ENCODE results near the gene MYBPC2. TPM values are rescaled to one million over a fixed set of nuclear protein-coding genes. Genes with fewer than 3 reads are reported as not detected.
"Not testable (repeated sequence)": the region's sequence is repeated elsewhere in the genome, so short reads cannot be mapped to it uniquely, and the experiment has no call there.

The MYBPC2 gene
- total and polyA plus RNA-seq, 2 donors (not counting 1 experiment from before 2014, with no cell fraction given): 1.1 to 1.7 TPM

DNA sequence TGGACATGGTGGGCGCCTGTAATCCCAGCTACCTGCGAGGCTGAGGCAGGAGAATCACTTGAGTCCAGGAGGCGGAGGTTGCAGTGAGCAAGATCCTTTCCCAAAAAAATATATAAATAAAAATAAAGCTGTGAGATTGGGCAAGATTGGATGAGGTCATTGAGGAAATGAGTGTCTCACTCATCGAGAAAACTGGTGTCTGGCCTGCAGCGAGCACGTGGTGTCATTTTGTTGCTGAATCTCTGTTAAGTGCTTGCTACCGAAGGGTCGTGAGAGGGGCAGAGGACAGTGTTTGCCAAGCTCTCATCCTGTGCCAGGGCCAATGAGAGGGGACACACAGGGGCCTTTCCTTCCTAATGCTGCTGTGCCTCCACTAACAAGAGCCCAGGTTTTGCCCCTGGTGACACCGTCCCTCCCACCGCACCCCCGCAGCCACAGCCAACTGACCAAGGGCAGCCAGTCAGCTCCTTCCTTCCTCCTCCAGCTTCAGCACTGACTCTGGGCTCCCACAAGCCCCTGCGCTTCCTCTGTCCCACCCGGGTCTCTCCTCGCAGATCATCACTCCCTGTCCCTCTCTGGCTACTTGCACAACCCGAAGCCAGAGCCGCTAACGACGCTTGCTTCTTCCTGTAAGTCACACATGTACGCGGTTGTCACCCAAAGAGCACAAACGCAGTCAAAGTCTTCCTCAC lies 45.4 kb upstream of the MYBPC2 start:
- TF ChIP-seq, protein P1, sequence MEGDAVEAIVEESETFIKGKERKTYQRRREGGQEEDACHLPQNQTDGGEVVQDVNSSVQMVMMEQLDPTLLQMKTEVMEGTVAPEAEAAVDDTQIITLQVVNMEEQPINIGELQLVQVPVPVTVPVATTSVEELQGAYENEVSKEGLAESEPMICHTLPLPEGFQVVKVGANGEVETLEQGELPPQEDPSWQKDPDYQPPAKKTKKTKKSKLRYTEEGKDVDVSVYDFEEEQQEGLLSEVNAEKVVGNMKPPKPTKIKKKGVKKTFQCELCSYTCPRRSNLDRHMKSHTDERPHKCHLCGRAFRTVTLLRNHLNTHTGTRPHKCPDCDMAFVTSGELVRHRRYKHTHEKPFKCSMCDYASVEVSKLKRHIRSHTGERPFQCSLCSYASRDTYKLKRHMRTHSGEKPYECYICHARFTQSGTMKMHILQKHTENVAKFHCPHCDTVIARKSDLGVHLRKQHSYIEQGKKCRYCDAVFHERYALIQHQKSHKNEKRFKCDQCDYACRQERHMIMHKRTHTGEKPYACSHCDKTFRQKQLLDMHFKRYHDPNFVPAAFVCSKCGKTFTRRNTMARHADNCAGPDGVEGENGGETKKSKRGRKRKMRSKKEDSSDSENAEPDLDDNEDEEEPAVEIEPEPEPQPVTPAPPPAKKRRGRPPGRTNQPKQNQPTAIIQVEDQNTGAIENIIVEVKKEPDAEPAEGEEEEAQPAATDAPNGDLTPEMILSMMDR (IDR thresholded peaks at IDR 0.05): no peak
- ChIA-PET POLR2A (no interaction called here), CTCF (interaction anchor here (1.0 to 3.9 kb wide), 3 partner anchors 19 to 73 kb away, joined by 4 to 22 read pairs (median 7); no protein-coding TSS in a partner anchor)
- Histone ChIP-seq H3K79me2 (ENCODE audit: control insufficient read depth, insufficient read depth, low read length) (peaks cover 47% of the 10 kb centered on the region), H3K27ac (ENCODE audit: low read length in 2 of 2) (no peak overlapping the region), H3K27me3 (replicated peaks in 1 of 4; ENCODE audit: control extremely low read depth in 1 of 4, control insufficient read depth in 3 of 4, insufficient read depth in 4 of 4, low read length in 3 of 4) (no peaks in the 10 kb centered on the region), H3K4me1 (ENCODE audit: control insufficient read depth in 2 of 2, insufficient read depth in 2 of 2, low read length in 2 of 2) (peaks cover 12 to 18% of the 10 kb centered on the region in 2 donors), H2AFZ (ENCODE audit: insufficient read depth, low read depth, low read length, poor library complexity, severe bottlenecking) (no peak overlapping the region), H4K20me1 (ENCODE audit: control insufficient read depth, insufficient read depth, low read length, poor library complexity, severe bottlenecking) (no peaks in the 10 kb centered on the region), H3K9ac (ENCODE audit: low read length) (no peak overlapping the region), H3K4me3 (ENCODE audit: control extremely low read depth in 1 of 5, extremely low read depth in 1 of 5, insufficient read depth in 1 of 5, low read depth in 2 of 5, low read length in 4 of 5) (no peak overlapping the region), H3K4me2 (replicated peaks; ENCODE audit: low read depth, low read length, poor library complexity, severe bottlenecking) (no peak overlapping the region), H3K9me3 (ENCODE audit: control extremely low read depth in 1 of 3, control insufficient read depth in 2 of 3, insufficient read depth in 1 of 3, low read length in 2 of 3) (no peaks in the 10 kb centered on the region), H3K36me3 (replicated peaks in 1 of 2; ENCODE audit: control extremely low read depth in 1 of 2, control insufficient read depth in 1 of 2, extremely low read depth in 1 of 2, insufficient read depth in 2 of 2, low read length in 1 of 2) (peaks cover 0 to 12% of the 10 kb centered on the region in 2 experiments)
- intact Hi-C loops (cut with micrococcal nuclease): no loop called here
- DNase-seq (no peak), ATAC-seq (ENCODE audit: low read depth) (no peak)
- Mint-ChIP-seq H3K27me3 (no peaks in the 10 kb centered on the region), H3K9me3 (ENCODE audit: insufficient read depth) (no peaks in the 10 kb centered on the region), H3K4me1 (peaks cover 26% of the 10 kb centered on the region), H3K4me3 (peak overlapping the region; percentile 47), H3K27ac (peak overlapping the region; percentile 39)
- WGBS (ENCODE audit: insufficient coverage): 90% methylated on average over 18 of the region's 21 CpGs

DNA sequence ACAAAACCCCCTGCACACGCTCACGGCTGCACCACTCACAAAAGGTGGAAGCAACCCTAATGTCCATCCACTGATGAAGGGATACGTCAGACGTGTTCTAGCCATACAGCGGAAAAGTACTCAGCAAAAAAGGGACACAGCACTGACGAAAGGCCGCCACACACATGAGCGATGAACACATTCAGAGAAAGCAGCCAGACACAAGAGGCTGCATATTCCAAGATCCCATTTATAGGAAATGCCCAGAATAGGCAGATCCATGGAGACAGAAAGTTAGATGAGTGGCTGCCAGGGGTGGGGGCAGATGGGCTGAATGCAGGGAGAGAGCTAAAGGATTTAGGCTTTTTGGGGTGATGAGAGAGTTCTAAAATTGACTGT lies 44.8 kb upstream of the MYBPC2 start:
- H3K4me2 ChIP-seq (replicated peaks; ENCODE audit: low read depth, low read length, poor library complexity, severe bottlenecking): no peak overlapping the region
- intact Hi-C loops (cut with micrococcal nuclease): no loop called here

DNA sequence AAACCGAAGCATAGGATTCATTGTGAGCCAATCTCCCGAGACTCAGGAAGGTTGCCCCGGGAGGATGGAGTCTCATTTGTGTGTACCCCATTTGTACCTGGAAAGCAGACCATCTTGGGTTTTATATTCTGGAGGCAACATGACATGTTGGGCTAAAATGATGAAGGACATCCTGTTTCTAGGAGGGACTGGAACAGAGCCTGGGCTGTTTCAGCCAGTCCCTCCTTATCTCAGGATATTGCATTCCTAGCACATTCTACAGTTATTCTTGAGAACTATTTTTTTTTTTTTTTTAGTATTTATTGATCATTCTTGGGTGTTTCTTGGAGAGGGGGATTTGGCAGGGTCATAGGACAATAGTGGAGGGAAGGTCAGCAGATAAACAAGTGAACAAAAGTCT lies 42.4 kb upstream of the MYBPC2 start:
- H3K27ac Mint-ChIP-seq; H3K27ac ChIP-seq (ENCODE audit: low read length in 2 of 2); CTCF ChIA-PET; H3K4me1 ChIP-seq (ENCODE audit: control insufficient read depth in 2 of 2, insufficient read depth in 2 of 2, low read length in 2 of 2); H3K4me2 ChIP-seq (replicated peaks; ENCODE audit: low read depth, low read length, poor library complexity, severe bottlenecking); intact Hi-C loops (cut with micrococcal nuclease); DNase-seq; H3K4me3 ChIP-seq (ENCODE audit: control extremely low read depth in 1 of 5, extremely low read depth in 1 of 5, insufficient read depth in 1 of 5, low read depth in 2 of 5, low read length in 4 of 5); POLR2A ChIA-PET; H3K9me3 ChIP-seq (ENCODE audit: control extremely low read depth in 1 of 3, control insufficient read depth in 2 of 3, insufficient read depth in 1 of 3, low read length in 2 of 3); H3K4me1 Mint-ChIP-seq; H2AFZ ChIP-seq (ENCODE audit: insufficient read depth, low read depth, low read length, poor library complexity, severe bottlenecking); H3K27me3 ChIP-seq (replicated peaks in 1 of 4; ENCODE audit: control extremely low read depth in 1 of 4, control insufficient read depth in 3 of 4, insufficient read depth in 4 of 4, low read length in 3 of 4); H3K4me3 Mint-ChIP-seq; H3K9me3 Mint-ChIP-seq (ENCODE audit: insufficient read depth); H4K20me1 ChIP-seq (ENCODE audit: control insufficient read depth, insufficient read depth, low read length, poor library complexity, severe bottlenecking); ATAC-seq (ENCODE audit: low read depth); H3K27me3 Mint-ChIP-seq; H3K9ac ChIP-seq (ENCODE audit: low read length): not testable (repeated sequence)
- H3K79me2 ChIP-seq (ENCODE audit: control insufficient read depth, insufficient read depth, low read length): peaks cover 63% of the 10 kb centered on the region
- WGBS (ENCODE audit: insufficient coverage): 100% methylated on average over 3 of the region's 3 CpGs
- peaks cover 0 to 11% of the 10 kb centered on the region in 2 experiments for H3K36me3 ChIP-seq (replicated peaks in 1 of 2; ENCODE audit: control extremely low read depth in 1 of 2, control insufficient read depth in 1 of 2, extremely low read depth in 1 of 2, insufficient read depth in 2 of 2, low read length in 1 of 2)

More for the DNA sequence above, 44.8 kb upstream of the MYBPC2 start:
- no peak for TF ChIP-seq EZH2 (IDR thresholded peaks at IDR 0.05; ENCODE audit: borderline replicate concordance, insufficient read depth, low read depth, low read length, poor library complexity, severe bottlenecking)
- TF ChIP-seq, protein P1 (IDR thresholded peaks at IDR 0.05): no peak
- Histone ChIP-seq H3K36me3 (replicated peaks in 1 of 2; ENCODE audit: control extremely low read depth in 1 of 2, control insufficient read depth in 1 of 2, extremely low read depth in 1 of 2, insufficient read depth in 2 of 2, low read length in 1 of 2) (peaks cover 0 to 8% of the 10 kb centered on the region in 2 experiments), H2AFZ (ENCODE audit: insufficient read depth, low read depth, low read length, poor library complexity, severe bottlenecking) (no peak overlapping the region), H4K20me1 (ENCODE audit: control insufficient read depth, insufficient read depth, low read length, poor library complexity, severe bottlenecking) (no peaks in the 10 kb centered on the region), H3K27ac (ENCODE audit: low read length in 2 of 2) (no peak overlapping the region), H3K9me3 (ENCODE audit: control extremely low read depth in 1 of 3, control insufficient read depth in 2 of 3, insufficient read depth in 1 of 3, low read length in 2 of 3) (no peaks in the 10 kb centered on the region), H3K79me2 (ENCODE audit: control insufficient read depth, insufficient read depth, low read length) (peaks cover 52% of the 10 kb centered on the region), H3K9ac (ENCODE audit: low read length) (no peak overlapping the region), H3K27me3 (replicated peaks in 1 of 4; ENCODE audit: control extremely low read depth in 1 of 4, control insufficient read depth in 3 of 4, insufficient read depth in 4 of 4, low read length in 3 of 4) (no peaks in the 10 kb centered on the region), H3K4me3 (ENCODE audit: control extremely low read depth in 1 of 5, extremely low read depth in 1 of 5, insufficient read depth in 1 of 5, low read depth in 2 of 5, low read length in 4 of 5) (no peak overlapping the region), H3K4me1 (ENCODE audit: control insufficient read depth in 2 of 2, insufficient read depth in 2 of 2, low read length in 2 of 2) (peaks cover 12 to 18% of the 10 kb centered on the region in 2 donors)
- no peak for DNase-seq
- Mint-ChIP-seq H3K4me3 (peak overlapping the region; percentile 47), H3K4me1 (peaks cover 26% of the 10 kb centered on the region), H3K27ac (peak overlapping the region; percentile 39), H3K27me3 (no peaks in the 10 kb centered on the region), H3K9me3 (ENCODE audit: insufficient read depth) (no peaks in the 10 kb centered on the region)
- POLR2A ChIA-PET: no interaction called here
- WGBS (ENCODE audit: insufficient coverage): 95% methylated on average over 8 of the region's 8 CpGs
- CTCF ChIA-PET: no interaction called here
- no peak for ATAC-seq (ENCODE audit: low read depth)

Measured in B cell (primary cell).